Astrocyte of the hippocampus (primary cell): Measurements from ENCODE around the gene CNN2.

Source experiments
- DNase-seq: peaks from one replicate; pipeline ENCODE4 v3.0.0; 2011; ENCODE audit warnings: low read depth, low spot score

Gene CNN2

GRCh38 chr19:1049106-1049505 lies 22.7 kb downstream of the CNN2 start:
- DNase-seq: no peak

GRCh38 chr19:1049800-1050199 lies 23.4 kb downstream of the CNN2 start:
- no peak for DNase-seq

DNA sequence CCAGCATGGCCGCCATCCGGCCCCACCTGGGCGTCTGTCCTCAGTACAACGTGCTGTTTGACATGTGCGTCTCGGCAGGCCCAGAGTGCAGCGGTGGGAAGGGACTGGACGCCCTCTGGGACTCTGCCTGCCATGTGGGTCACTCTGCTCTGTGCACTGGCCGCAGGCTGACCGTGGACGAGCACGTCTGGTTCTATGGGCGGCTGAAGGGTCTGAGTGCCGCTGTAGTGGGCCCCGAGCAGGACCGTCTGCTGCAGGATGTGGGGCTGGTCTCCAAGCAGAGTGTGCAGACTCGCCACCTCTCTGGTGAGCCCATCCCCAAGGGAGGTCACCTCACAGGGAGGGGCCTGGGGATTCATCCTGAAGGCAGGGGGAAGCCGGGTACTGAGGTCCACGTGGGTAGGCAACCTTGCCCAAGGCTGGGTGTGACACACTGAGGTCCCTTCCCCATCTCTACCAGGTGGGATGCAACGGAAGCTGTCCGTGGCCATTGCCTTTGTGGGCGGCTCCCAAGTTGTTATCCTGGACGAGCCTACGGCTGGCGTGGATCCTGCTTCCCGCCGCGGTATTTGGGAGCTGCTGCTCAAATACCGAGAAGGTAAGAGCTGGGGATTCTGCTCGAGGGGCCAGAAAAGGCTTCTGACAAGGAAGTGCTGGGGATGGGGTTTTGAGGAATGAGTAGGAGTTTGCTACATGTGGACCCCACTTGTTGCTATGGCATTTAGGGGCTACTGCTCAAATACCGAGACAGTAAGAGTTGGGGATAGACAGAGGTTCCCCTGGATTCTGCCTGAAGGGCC lies 24.8 kb downstream of the CNN2 start:
- DNase-seq: no peak

DNA sequence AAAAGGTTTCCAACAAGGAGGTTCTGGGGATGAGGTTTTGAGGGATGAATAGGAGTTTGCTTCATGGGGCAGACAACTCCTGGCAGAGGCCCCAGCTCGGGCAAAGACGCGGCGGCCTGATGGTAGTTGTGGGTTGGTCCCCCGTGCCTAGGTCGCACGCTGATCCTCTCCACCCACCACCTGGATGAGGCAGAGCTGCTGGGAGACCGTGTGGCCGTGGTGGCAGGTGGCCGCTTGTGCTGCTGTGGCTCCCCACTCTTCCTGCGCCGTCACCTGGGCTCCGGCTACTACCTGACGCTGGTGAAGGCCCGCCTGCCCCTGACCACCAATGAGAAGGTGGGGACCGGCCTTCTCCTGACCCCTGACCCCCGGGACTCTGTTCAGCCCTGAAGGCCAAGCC lies 25.4 kb downstream of the CNN2 start:
- no peak for DNase-seq

DNA sequence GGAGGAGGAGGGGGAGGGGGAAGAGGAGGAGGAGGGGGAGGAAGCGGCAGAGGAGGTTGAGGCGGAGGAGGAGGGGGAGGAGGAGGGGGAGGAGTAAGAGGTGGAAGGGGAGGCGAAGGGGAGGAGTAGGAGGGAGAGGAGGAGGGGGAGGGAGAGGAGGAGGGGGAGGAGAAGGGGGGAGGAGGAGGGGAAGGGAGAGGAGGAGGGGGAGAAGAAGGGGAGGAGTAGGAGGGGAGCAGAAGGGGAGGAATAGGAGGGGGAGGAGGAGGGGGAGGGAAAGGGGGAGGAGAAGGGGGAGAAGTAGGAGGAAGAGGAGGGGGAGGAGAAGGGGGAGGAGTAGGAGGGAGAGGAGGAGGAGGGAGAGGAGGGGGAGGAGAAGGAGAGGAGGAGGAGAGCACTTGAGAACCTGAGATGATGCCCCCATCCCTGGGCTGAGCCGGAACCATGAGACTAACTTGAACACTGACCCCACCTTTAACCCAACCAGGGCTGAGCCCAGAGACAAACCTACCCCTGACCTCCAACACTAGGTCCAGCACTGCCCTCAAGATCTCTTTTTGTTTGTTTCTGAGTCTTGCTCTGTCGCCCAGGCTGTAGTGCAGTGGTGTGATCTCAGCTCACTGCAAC lies 26.1 kb downstream of the CNN2 start:
- DNase-seq: no peak

DNA sequence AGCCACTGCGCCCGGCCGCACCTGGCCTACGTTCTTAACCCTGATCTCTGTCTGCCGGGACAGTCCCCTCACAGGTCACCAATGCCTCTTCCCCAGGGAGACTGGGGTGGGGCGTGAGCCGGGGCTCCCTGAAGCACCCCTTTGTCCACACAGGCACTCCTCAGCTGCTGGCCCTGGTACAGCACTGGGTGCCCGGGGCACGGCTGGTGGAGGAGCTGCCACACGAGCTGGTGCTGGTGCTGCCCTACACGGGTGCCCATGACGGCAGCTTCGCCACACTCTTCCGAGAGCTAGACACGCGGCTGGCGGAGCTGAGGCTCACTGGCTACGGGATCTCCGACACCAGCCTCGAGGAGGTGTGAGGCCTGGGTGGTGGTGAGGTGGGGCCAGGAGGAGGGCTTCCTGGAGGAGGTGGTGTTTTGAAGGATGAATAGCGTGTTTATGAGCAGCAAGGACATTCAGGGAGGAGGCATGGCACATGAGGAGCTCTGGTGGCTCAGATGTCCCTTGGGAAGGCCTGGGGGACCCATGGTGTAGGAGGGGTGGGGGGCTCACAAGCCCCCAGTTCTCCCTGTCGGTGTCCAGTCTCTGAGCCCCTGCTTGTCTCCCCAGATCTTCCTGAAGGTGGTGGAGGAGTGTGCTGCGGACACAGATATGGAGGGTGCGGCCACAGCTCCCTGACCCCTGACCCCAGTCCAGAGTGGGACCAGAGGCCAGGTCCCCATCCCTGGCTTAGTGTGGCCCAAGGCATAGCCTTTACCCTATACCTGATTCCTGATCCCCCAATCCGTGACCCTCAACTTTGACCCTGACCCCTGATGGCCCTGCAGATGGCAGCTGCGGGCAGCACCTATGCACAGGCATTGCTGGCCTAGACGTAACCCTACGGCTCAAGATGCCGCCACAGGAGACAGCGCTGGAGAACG lies 27.0 kb downstream of the CNN2 start:
- no peak for DNase-seq

DNA sequence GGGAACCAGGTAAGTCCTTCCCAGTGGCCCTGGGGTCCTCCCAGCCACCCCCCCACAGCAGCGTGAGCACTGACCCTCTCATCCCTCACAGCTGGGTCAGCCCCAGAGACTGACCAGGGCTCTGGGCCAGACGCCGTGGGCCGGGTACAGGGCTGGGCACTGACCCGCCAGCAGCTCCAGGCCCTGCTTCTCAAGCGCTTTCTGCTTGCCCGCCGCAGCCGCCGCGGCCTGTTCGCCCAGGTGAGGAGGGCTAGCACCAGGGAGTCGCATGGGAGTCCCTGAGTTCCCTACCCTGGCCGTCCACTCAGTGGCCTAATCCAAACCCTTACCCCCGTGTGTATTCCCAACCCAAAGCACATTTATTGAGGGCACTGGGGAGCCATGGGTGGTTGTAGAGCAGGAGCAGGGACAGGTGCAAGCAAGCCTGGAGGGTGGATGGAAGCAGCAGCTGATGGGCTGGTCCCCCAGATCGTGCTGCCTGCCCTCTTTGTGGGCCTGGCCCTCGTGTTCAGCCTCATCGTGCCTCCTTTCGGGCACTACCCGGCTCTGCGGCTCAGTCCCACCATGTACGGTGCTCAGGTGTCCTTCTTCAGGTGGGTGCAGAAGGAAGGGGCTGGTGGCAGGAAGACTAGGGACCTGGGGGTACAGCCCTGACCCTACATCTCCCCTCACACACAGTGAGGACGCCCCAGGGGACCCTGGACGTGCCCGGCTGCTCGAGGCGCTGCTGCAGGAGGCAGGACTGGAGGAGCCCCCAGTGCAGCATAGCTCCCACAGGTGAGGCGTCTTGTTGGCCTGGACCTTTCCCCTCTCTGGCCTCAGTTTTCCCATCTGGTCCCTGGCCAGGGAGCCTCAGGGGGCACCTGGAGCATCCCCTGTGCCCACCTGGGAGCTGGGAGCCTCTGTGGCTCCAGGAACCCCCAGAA lies 28.0 kb downstream of the CNN2 start:
- no peak for DNase-seq

GRCh38 chr19:1055028-1055425 lies 28.6 kb downstream of the CNN2 start:
- no peak for DNase-seq

DNA sequence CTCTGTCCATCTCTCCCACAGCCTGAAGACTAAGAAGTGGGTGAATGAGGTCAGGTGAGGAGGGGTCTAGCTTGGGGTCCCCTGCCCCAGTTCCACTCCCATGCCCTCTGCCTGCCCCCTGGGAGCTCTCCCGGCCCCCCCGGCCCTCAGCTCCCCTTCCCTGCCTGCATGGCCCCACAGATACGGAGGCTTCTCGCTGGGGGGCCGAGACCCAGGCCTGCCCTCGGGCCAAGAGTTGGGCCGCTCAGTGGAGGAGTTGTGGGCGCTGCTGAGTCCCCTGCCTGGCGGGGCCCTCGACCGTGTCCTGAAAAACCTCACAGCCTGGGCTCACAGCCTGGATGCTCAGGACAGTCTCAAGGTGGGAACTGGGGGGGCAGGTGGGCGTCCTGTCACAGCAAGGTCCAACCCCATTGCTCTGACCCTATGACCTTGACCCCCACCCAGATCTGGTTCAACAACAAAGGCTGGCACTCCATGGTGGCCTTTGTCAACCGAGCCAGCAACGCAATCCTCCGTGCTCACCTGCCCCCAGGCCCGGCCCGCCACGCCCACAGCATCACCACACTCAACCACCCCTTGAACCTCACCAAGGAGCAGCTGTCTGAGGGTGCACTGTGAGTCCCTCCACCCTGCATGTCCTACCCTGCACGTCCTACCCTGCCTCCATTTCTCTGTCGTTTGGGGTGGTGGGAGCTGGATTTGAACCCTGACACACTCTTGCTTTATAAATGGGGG lies 29.6 kb downstream of the CNN2 start:
- no peak for DNase-seq

DNA sequence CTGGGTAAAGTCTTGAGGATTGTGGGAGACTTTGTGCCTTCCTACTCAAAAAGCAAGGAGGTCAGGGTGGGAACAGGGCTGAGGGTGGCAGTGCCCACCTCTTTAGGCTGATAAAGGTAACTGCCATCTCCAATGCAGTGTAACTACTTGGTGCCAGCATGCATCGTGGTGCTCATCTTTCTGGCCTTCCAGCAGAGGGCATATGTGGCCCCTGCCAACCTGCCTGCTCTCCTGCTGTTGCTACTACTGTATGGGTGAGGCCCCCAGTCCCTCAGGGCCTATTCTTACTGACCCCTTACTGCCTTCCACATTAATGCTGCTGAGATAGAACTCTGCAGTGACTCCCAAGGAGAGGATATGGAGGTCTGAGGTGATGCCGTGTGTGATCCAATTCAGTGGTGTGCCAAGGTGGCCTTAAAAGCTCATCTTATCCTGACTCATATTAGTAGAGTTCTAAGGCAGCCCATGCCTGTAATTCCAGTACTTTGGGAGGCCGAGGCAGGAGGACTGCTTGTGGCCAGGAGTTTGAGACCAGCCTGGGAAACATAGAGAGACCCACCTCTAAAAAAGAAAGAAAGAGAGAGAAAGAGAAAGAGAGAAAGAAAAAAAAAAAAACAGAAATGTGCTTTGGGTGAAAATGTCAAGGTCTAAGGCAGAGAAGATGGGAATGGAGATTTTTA lies 30.9 kb downstream of the CNN2 start:
- peak; percentile 68 for DNase-seq

- DNase-seq: no peak
Observed at GRCh38 chr19:1058112-1058511, 31.7 kb downstream of the CNN2 start.

- no peak for DNase-seq
Observed at GRCh38 chr19:1060689-1061088, 34.3 kb downstream of the CNN2 start.

DNA sequence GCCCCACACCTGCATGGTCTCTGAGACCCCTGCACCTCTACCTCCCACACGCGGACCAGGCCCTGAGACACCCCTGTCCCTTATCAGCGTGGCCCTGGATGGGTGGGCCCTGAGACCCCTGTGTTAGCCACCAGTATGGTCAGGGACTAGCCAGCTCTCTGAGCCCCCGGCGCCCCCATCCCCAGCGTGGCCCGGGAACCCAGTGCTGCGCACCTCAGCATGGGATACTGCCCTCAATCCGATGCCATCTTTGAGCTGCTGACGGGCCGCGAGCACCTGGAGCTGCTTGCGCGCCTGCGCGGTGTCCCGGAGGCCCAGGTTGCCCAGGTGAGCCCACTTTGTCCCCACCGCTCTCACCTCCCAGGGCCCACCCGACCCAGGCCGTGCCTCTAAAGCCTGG lies 35.6 kb downstream of the CNN2 start:
- no peak for DNase-seq

DNA sequence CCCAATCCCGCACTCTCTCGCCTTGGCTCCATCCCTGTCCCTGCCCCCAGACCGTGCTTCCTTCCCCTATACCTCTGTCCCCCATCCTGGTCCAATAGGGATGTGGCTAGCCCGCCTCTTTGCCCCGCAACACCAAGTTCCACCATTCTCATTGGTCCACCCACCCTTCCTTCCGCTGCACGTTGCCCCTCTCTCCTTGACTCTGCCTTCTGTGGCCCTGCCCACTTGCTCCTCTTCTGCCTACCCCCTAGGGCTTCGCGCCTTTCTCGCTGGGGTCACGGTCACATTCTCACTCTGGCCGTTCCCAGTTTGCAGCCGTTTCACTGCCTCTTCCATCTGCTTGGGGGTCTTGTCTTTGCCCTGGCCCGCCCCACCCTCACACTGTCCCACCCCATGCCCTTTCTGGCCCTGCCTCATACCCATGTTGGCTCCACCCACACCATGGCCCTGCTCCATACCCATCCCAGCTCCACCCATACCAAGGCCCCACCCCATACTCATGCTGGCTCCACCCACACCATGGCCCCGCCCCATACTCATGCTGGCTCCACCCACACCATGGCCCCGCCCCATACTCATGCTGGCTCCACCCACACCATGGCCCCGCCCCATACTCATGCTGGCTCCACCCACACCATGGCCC lies 36.1 kb downstream of the CNN2 start:
- no peak for DNase-seq

- no peak for DNase-seq
Observed at GRCh38 chr19:1063030-1063908, 36.9 kb downstream of the CNN2 start.

DNA sequence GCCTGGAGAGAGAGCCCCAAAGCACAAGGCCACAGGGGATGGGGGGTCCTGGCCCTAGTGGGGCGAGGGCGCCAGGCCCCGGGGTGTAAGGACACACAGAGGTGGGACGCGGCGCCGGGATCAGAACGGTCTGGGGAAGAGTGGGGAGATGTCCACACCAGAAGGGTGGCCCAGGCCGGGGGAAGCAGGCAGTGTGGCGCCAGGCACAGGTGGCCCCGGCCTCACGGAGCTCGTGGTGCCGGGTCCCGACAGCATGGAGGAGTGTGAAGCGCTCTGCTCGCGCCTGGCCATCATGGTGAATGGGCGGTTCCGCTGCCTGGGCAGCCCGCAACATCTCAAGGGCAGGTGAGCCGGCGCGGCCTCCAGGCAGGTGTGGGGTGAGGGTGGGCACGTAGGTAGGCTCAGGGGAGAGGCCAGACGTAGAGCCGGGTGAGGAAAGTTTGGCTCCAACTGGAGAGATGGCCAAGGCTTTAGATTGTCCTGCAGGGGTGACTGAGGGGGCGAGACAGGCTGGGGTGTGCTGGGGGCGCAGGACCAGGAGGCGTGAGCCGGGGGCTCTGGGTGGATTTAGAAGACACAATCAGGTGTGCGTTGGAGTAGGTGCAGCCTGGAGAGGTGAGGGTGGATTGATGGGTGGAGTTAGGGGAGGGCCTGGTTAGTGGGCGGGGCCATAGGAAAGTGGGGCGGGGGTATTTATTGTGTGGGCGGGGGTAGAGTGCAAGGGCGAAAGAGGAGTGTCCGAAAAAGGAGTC lies 37.7 kb downstream of the CNN2 start:
- no peak for DNase-seq

GRCh38 chr19:1064661-1065605 lies 38.5 kb downstream of the CNN2 start:
- DNase-seq: peak; percentile 86
